Right kidney (tissue), 1 donor: ENCODE measurements around the gene BACH1.
A peak's percentile ranks its signal among the peaks of the same experiment; 100 is the strongest.

ENCODE experiments used
- DNase-seq: peaks from one replicate; pipeline ENCODE4 v3.0.0-alpha.2; 2016

The BACH1 gene

GRCh38 chr21:29289317-29289716 lies 9.4 kb upstream of the BACH1 start:
- no peak for DNase-seq

- DNase-seq: no peak
Observed at GRCh38 chr21:29290240-29290639, 8.5 kb upstream of the BACH1 start.

GRCh38 chr21:29293495-29293894 lies 5.2 kb upstream of the BACH1 start:
- DNase-seq: no peak

GRCh38 chr21:29295066-29295650 lies 3.6 kb upstream of the BACH1 start:
- no peak for DNase-seq

- no peak for DNase-seq
Observed at GRCh38 chr21:29296446-29296845, 2.3 kb upstream of the BACH1 start.

- DNase-seq: peak; percentile 23
Observed at GRCh38 chr21:29297483-29298347, 1.0 kb upstream of the BACH1 start.

- peak; percentile 76 for DNase-seq
Observed at GRCh38 chr21:29299046-29299915, 559 bp downstream of the BACH1 start.

GRCh38 chr21:29299916-29300806 lies 1.4 kb downstream of the BACH1 start:
- DNase-seq: peak; percentile 54

GRCh38 chr21:29300807-29301138 lies 2.1 kb downstream of the BACH1 start:
- no peak for DNase-seq

GRCh38 chr21:29301691-29302090 lies 3.0 kb downstream of the BACH1 start:
- DNase-seq: no peak

- DNase-seq: no peak
Observed at GRCh38 chr21:29302359-29302875, 3.7 kb downstream of the BACH1 start.

- DNase-seq: no peak
Observed at GRCh38 chr21:29303288-29303687, 4.6 kb downstream of the BACH1 start.

- DNase-seq: no peak
Observed at GRCh38 chr21:29304597-29304996, 5.9 kb downstream of the BACH1 start.

- no peak for DNase-seq
Observed at GRCh38 chr21:29305068-29305467, 6.3 kb downstream of the BACH1 start.

GRCh38 chr21:29305561-29305960 lies 6.8 kb downstream of the BACH1 start:
- DNase-seq: no peak

- DNase-seq: no peak
Observed at GRCh38 chr21:29306920-29307319, 8.2 kb downstream of the BACH1 start.

- no peak for DNase-seq
Observed at GRCh38 chr21:29307718-29308455, 9.2 kb downstream of the BACH1 start.

- DNase-seq: no peak
Observed at GRCh38 chr21:29308456-29308783, 9.7 kb downstream of the BACH1 start.

- DNase-seq: no peak
Observed at GRCh38 chr21:29309703-29310102, 11.0 kb downstream of the BACH1 start.

GRCh38 chr21:29311802-29312201 lies 13.1 kb downstream of the BACH1 start:
- no peak for DNase-seq

GRCh38 chr21:29312981-29313380 lies 14.3 kb downstream of the BACH1 start:
- no peak for DNase-seq
